ENCODE results near the gene TRIM45. TPM values are rescaled to one million over a fixed set of nuclear protein-coding genes. Genes with fewer than 3 reads are reported as not detected.

TRIM45 gene
- total RNA-seq, 1 donor from 2014 or later = 2.5 TPM

GRCh38 chr1:117107364-117107763, 14.2 kb downstream of the TRIM45 start:
- H3K4me3 ChIP-seq (ENCODE audit: insufficient read depth, low read depth, low read length) = no peak overlapping the region
- H3K4me1 ChIP-seq (ENCODE audit: insufficient read depth, low read length) = peaks cover 9% of the 10 kb centered on the region
- Mint-ChIP-seq H3K27me3 (ENCODE audit: low read depth, unreplicated experiment) (no peaks in the 10 kb centered on the region), H3K36me3 (ENCODE audit: low read depth, unreplicated experiment) (peaks cover 2% of the 10 kb centered on the region), H3K4me1 (ENCODE audit: low read depth, unreplicated experiment) (peaks cover 2% of the 10 kb centered on the region), H3K9me3 (ENCODE audit: unreplicated experiment) (peaks cover 2% of the 10 kb centered on the region), H3K4me3 (ENCODE audit: unreplicated experiment) (no peak overlapping the region), H3K27ac (ENCODE audit: unreplicated experiment) (no peak overlapping the region)
- no peak for FAIRE-seq
- no peaks in the 10 kb centered on the region for H3K79me2 ChIP-seq (ENCODE audit: insufficient read depth, low read length)
- no peak overlapping the region for H3K27ac ChIP-seq (ENCODE audit: low read depth, low read length)
- no peak for DNase-seq (ENCODE audit: low read depth)
- H3K9ac ChIP-seq (ENCODE audit: low read length) = no peak overlapping the region
- no peaks in the 10 kb centered on the region for H3K27me3 ChIP-seq (ENCODE audit: insufficient read depth, low read length)
- H4K20me1 ChIP-seq (ENCODE audit: insufficient read depth, low read length) = no peaks in the 10 kb centered on the region
- no peaks in the 10 kb centered on the region for H3K9me3 ChIP-seq (ENCODE audit: insufficient read depth, low read depth, low read length)
- TF ChIP-seq EZH2 (IDR thresholded peaks at IDR 0.05; ENCODE audit: insufficient read depth, low read length) (no peak), CTCF (IDR thresholded peaks at IDR 0.05; ENCODE audit: insufficient read depth, low read depth, low read length) (no peak)
- H2AFZ ChIP-seq (ENCODE audit: low read depth, low read length) = no peak overlapping the region
- peaks cover 6% of the 10 kb centered on the region for H3K36me3 ChIP-seq (ENCODE audit: insufficient read depth, low read length)
- H3K4me2 ChIP-seq (ENCODE audit: low read length) = no peak overlapping the region

GRCh38 chr1:117106478-117106877, 15.1 kb downstream of the TRIM45 start:
- Histone ChIP-seq H2AFZ (ENCODE audit: low read depth, low read length) (no peak overlapping the region), H3K4me2 (ENCODE audit: low read length) (no peak overlapping the region), H3K9ac (ENCODE audit: low read length) (no peak overlapping the region), H3K27ac (ENCODE audit: low read depth, low read length) (no peak overlapping the region), H3K9me3 (ENCODE audit: insufficient read depth, low read depth, low read length) (no peaks in the 10 kb centered on the region), H3K36me3 (ENCODE audit: insufficient read depth, low read length) (peaks cover 6% of the 10 kb centered on the region), H3K4me1 (ENCODE audit: insufficient read depth, low read length) (peaks cover 9% of the 10 kb centered on the region), H4K20me1 (ENCODE audit: insufficient read depth, low read length) (no peaks in the 10 kb centered on the region), H3K79me2 (ENCODE audit: insufficient read depth, low read length) (no peaks in the 10 kb centered on the region), H3K4me3 (ENCODE audit: insufficient read depth, low read depth, low read length) (no peak overlapping the region), H3K27me3 (ENCODE audit: insufficient read depth, low read length) (no peaks in the 10 kb centered on the region)
- Mint-ChIP-seq H3K36me3 (ENCODE audit: low read depth, unreplicated experiment) (peaks cover 5% of the 10 kb centered on the region), H3K4me3 (ENCODE audit: unreplicated experiment) (no peak overlapping the region), H3K27me3 (ENCODE audit: low read depth, unreplicated experiment) (no peaks in the 10 kb centered on the region), H3K27ac (ENCODE audit: unreplicated experiment) (no peak overlapping the region), H3K4me1 (ENCODE audit: low read depth, unreplicated experiment) (peaks cover 2% of the 10 kb centered on the region), H3K9me3 (ENCODE audit: unreplicated experiment) (peaks cover 2% of the 10 kb centered on the region)
- DNase-seq (ENCODE audit: low read depth) (no peak), FAIRE-seq (no peak)
- no peak for TF ChIP-seq CTCF (IDR thresholded peaks at IDR 0.05; ENCODE audit: insufficient read depth, low read depth, low read length)

GRCh38 chr1:117105722-117106121, 15.8 kb downstream of the TRIM45 start:
- DNase-seq (ENCODE audit: low read depth) (no peak), FAIRE-seq (no peak)
- H3K27ac Mint-ChIP-seq (ENCODE audit: unreplicated experiment) = no peak overlapping the region
- Histone ChIP-seq H3K79me2 (ENCODE audit: insufficient read depth, low read length) (no peaks in the 10 kb centered on the region), H3K27me3 (ENCODE audit: insufficient read depth, low read length) (no peaks in the 10 kb centered on the region), H2AFZ (ENCODE audit: low read depth, low read length) (no peak overlapping the region), H3K27ac (ENCODE audit: low read depth, low read length) (no peak overlapping the region), H3K36me3 (ENCODE audit: insufficient read depth, low read length) (peaks cover 6% of the 10 kb centered on the region), H3K9ac (ENCODE audit: low read length) (no peak overlapping the region), H3K4me3 (ENCODE audit: insufficient read depth, low read depth, low read length) (no peak overlapping the region), H4K20me1 (ENCODE audit: insufficient read depth, low read length) (no peaks in the 10 kb centered on the region), H3K4me2 (ENCODE audit: low read length) (no peak overlapping the region), H3K9me3 (ENCODE audit: insufficient read depth, low read depth, low read length) (no peaks in the 10 kb centered on the region), H3K4me1 (ENCODE audit: insufficient read depth, low read length) (peaks cover 2% of the 10 kb centered on the region)
- peaks cover 2% of the 10 kb centered on the region for H3K9me3 Mint-ChIP-seq (ENCODE audit: unreplicated experiment)
- H3K4me3 Mint-ChIP-seq (ENCODE audit: unreplicated experiment) = no peak overlapping the region
- H3K27me3 Mint-ChIP-seq (ENCODE audit: low read depth, unreplicated experiment) = no peaks in the 10 kb centered on the region
- TF ChIP-seq EZH2 (IDR thresholded peaks at IDR 0.05; ENCODE audit: insufficient read depth, low read length) = no peak
- TF ChIP-seq CTCF (IDR thresholded peaks at IDR 0.05; ENCODE audit: insufficient read depth, low read depth, low read length) = no peak
- H3K36me3 Mint-ChIP-seq (ENCODE audit: low read depth, unreplicated experiment) = peaks cover 5% of the 10 kb centered on the region
- H3K4me1 Mint-ChIP-seq (ENCODE audit: low read depth, unreplicated experiment) = peaks cover 2% of the 10 kb centered on the region

All from astrocyte (in vitro differentiated cells and primary cell).